WTC11 (cell line): ENCODE measurements around the gene CLCC1. TPM values are rescaled to one million over a fixed set of nuclear protein-coding genes. Genes with fewer than 3 reads are reported as not detected.
"Not testable (repeated sequence)": the region's sequence is repeated elsewhere in the genome, so short reads cannot be mapped to it uniquely, and the experiment has no call there.

Experiments
- ATAC-seq: fragments of 200-7000 bp; cut with Tn5 transposase; 2 replicates; pipeline ENCODE4 v1.10.0; 2021; ENCODE audit warnings: mild to moderate bottlenecking, moderate library complexity
- CTCF ChIA-PET: fragments of 300-600 bp; sonication (Branson Sonifier 250); formaldehyde crosslinking; loops from one replicate; lab custom pipeline; 2021; ENCODE audit warnings: antibody characterized with exemption; lab: Charles Lee
- POLR2A ChIA-PET: fragments of 350-600 bp; sonication (Branson Sonifier 250); formaldehyde crosslinking; loops from one replicate; lab custom pipeline; 2021; ENCODE audit warnings: antibody characterized with exemption; lab: Charles Lee
- DNase-seq: peaks from one replicate; pipeline ENCODE4 v3.0.0; 2021; ENCODE audit warnings: low spot score
- H3K27ac Mint-ChIP-seq: 2 replicates; pipeline ENCODE4 v1.8.0; 2021; ENCODE audit warnings: mixed read lengths
- H3K27me3 Mint-ChIP-seq: 2 replicates; pipeline ENCODE4 v1.8.0; 2021; ENCODE audit warnings: low read depth, mild to moderate bottlenecking, moderate library complexity, mixed read lengths
- H3K36me3 Mint-ChIP-seq: 2 replicates; pipeline ENCODE4 v1.8.0; 2021; ENCODE audit warnings: mixed read lengths
- H3K4me1 Mint-ChIP-seq: 2 replicates; pipeline ENCODE4 v1.8.0; 2022; ENCODE audit warnings: mixed read lengths
- H3K4me3 Mint-ChIP-seq: 2 replicates; pipeline ENCODE4 v1.8.0; 2021; ENCODE audit warnings: mild to moderate bottlenecking, moderate library complexity, mixed read lengths
- H3K9me3 Mint-ChIP-seq: 2 replicates; pipeline ENCODE4 v1.8.0; 2021; ENCODE audit warnings: mixed read lengths
- ATF1 ChIP-seq: sonication (generic); formaldehyde crosslinking; IDR thresholded peaks from 2 replicates; pipeline ENCODE4 v1.8.1; 2023; ENCODE audit warnings: mild to moderate bottlenecking, moderate library complexity, missing genetic modification reagents
- ATF3 ChIP-seq: sonication (generic); formaldehyde crosslinking; conservative IDR thresholded peaks from 2 replicates; pipeline ENCODE4 v1.8.1; 2022; ENCODE audit warnings: mild to moderate bottlenecking, missing genetic modification reagents
- CBFB ChIP-seq: sonication (generic); formaldehyde crosslinking; IDR thresholded peaks from 2 replicates; pipeline ENCODE4 v1.8.1; 2022; ENCODE audit warnings: mild to moderate bottlenecking, low read depth, missing genetic modification reagents
- CREB1 ChIP-seq: sonication (generic); formaldehyde crosslinking; IDR thresholded peaks from 2 replicates; pipeline ENCODE4 v1.8.0; 2023; ENCODE audit warnings: mild to moderate bottlenecking, missing genetic modification reagents
- E2F1 ChIP-seq: sonication (generic); formaldehyde crosslinking; IDR thresholded peaks from 2 replicates; pipeline ENCODE4 v1.8.0; 2022; ENCODE audit warnings: mild to moderate bottlenecking, missing genetic modification reagents
- HMGA2 ChIP-seq: fragments of 250-450 bp; sonication (Bioruptor Pico); IDR thresholded peaks from 2 replicates; pipeline ENCODE4 v1.4.0; 2021; ENCODE audit warnings: mild to moderate bottlenecking, moderate library complexity
- JUN ChIP-seq: sonication (generic); formaldehyde crosslinking; IDR thresholded peaks from 2 replicates; pipeline ENCODE4 v1.8.0; 2023; ENCODE audit warnings: mild to moderate bottlenecking, missing genetic modification reagents
- RELA ChIP-seq: sonication (generic); formaldehyde crosslinking; IDR thresholded peaks from 2 replicates; pipeline ENCODE4 v1.8.1; 2022; ENCODE audit warnings: missing genetic modification reagents, mild to moderate bottlenecking, borderline replicate concordance
- RORB ChIP-seq: fragments of 250-450 bp; sonication (Bioruptor Pico); IDR thresholded peaks from 2 replicates; pipeline ENCODE4 v1.9.0; 2021; ENCODE audit warnings: mild to moderate bottlenecking
- SP1 ChIP-seq: sonication (generic); formaldehyde crosslinking; conservative IDR thresholded peaks from 2 replicates; pipeline ENCODE4 v1.8.1; 2022; ENCODE audit warnings: missing genetic modification reagents
- TEAD4 ChIP-seq: sonication (generic); formaldehyde crosslinking; IDR thresholded peaks from 2 replicates; pipeline ENCODE4 v1.8.0; 2022; ENCODE audit warnings: mild to moderate bottlenecking, missing genetic modification reagents
- USF2 ChIP-seq: sonication (generic); formaldehyde crosslinking; IDR thresholded peaks from 2 replicates; pipeline ENCODE4 v1.8.1; 2023; ENCODE audit warnings: mild to moderate bottlenecking, missing genetic modification reagents, moderate library complexity
- ZNF281 ChIP-seq: sonication (generic); formaldehyde crosslinking; IDR thresholded peaks from 2 replicates; pipeline ENCODE4 v1.8.0; 2023; ENCODE audit warnings: mild to moderate bottlenecking, missing genetic modification reagents
- ZNF423 ChIP-seq: fragments of 250-450 bp; sonication (Bioruptor Pico); IDR thresholded peaks from 2 replicates; pipeline ENCODE4 v2.1.2; 2022; ENCODE audit warnings: mild to moderate bottlenecking, moderate library complexity
- ZSCAN18 ChIP-seq: fragments of 250-450 bp; sonication (Bioruptor Pico); IDR thresholded peaks from 2 replicates; pipeline ENCODE4 v2.1.2; 2022; ENCODE audit warnings: mild to moderate bottlenecking, moderate library complexity
- total RNA-seq: library from RNA; stranded (reverse); gene quantifications from 3 replicates; pipeline ENCODE4 v1.2.3, GENCODE V29; 2021

The CLCC1 gene
- total RNA-seq, 1 experiment from 2014 or later, result 25.1 TPM

GRCh38 chr1:108933944-108934343 lies 29.3 kb downstream of the CLCC1 start (continued):
- no peak for TF ChIP-seq ZNF423 (CRISPR knock-in tag)

- H3K4me3 Mint-ChIP-seq, DNase-seq, H3K27me3 Mint-ChIP-seq, H3K9me3 Mint-ChIP-seq, CTCF ChIA-PET, ATAC-seq, H3K27ac Mint-ChIP-seq, H3K4me1 Mint-ChIP-seq, POLR2A ChIA-PET: not testable (repeated sequence)
- H3K36me3 Mint-ChIP-seq, result peaks cover 39% of the 10 kb centered on the region
Measured at GRCh38 chr1:108927565-108927964, 35.7 kb downstream of the CLCC1 start.

- Mint-ChIP-seq H3K27ac (no peak overlapping the region), H3K36me3 (peaks cover 33% of the 10 kb centered on the region), H3K4me3 (no peak overlapping the region), H3K4me1 (no peaks in the 10 kb centered on the region), H3K27me3 (no peaks in the 10 kb centered on the region), H3K9me3 (no peaks in the 10 kb centered on the region)
- no peak for DNase-seq
- ChIA-PET POLR2A (no interaction called here), CTCF (no interaction called here)
- TF ChIP-seq CBFB (CRISPR knock-in tag) (no peak), RELA (CRISPR knock-in tag) (no peak), RORB (CRISPR knock-in tag) (no peak), ATF1 (CRISPR knock-in tag) (no peak), JUN (CRISPR knock-in tag) (no peak)
- ATAC-seq, result no peak
Measured at GRCh38 chr1:108925920-108926319, 37.4 kb downstream of the CLCC1 start.

- no peak for TF ChIP-seq ZNF281
- no peak for TF ChIP-seq CREB1 (CRISPR knock-in tag)
- TF ChIP-seq E2F1 (CRISPR knock-in tag), result no peak
- TF ChIP-seq HMGA2 (CRISPR knock-in tag), result no peak
- TF ChIP-seq SP1 (CRISPR knock-in tag), result no peak
- TF ChIP-seq ATF3 (CRISPR knock-in tag), result no peak
- TF ChIP-seq TEAD4, result no peak
- no peak for TF ChIP-seq USF2 (CRISPR knock-in tag)
- no peak for TF ChIP-seq ZSCAN18 (CRISPR knock-in tag)
- H3K27me3 Mint-ChIP-seq, result no peaks in the 10 kb centered on the region
- no peak overlapping the region for H3K4me3 Mint-ChIP-seq
- POLR2A ChIA-PET, result no interaction called here
- H3K27ac Mint-ChIP-seq, result no peak overlapping the region
- H3K4me1 Mint-ChIP-seq, result no peaks in the 10 kb centered on the region
- H3K36me3 Mint-ChIP-seq, result peaks cover 3% of the 10 kb centered on the region; the same call in 1 of the 2 replicates
- no peaks in the 10 kb centered on the region for H3K9me3 Mint-ChIP-seq
- ATAC-seq, result no peak
- DNase-seq, result no peak
- CTCF ChIA-PET, result no interaction called here
Measured at GRCh38 chr1:108916788-108917187, 46.5 kb downstream of the CLCC1 start.

Other genes starting within 250 kb of the CLCC1 start
- 26.1 to 30.2 TPM (median 26.5 TPM) in 3 replicates for gene STXBP3, start 216.8 kb downstream of the CLCC1 start, total RNA-seq
- gene AKNAD1, start 106.4 kb downstream of the CLCC1 start, total RNA-seq, result not detected in 3 replicates
- gene GPSM2, start 86.5 kb downstream of the CLCC1 start, total RNA-seq, result 18.4 to 23.7 TPM (median 22.6 TPM) in 3 replicates
- 6.9 to 8.0 TPM (median 7.0 TPM) in 3 replicates for gene WDR47, start 78.6 kb upstream of the CLCC1 start, total RNA-seq
- gene TAF13, start 112.5 kb upstream of the CLCC1 start, total RNA-seq, result 35.2 to 43.0 TPM (median 37.3 TPM) in 3 replicates
- 15.6 to 18.7 TPM (median 16.0 TPM) in 3 replicates for gene TMEM167B, start 127.3 kb upstream of the CLCC1 start, total RNA-seq
- 1.1 to 1.5 TPM (median 1.3 TPM) in 3 replicates for gene ELAPOR1, start 150.6 kb upstream of the CLCC1 start, total RNA-seq